ENCODE results near the gene GCLC.

Gene GCLC

GRCh38 chr6:53458105-53458866 is 86.6 kb downstream of the GCLC start:
- in situ Hi-C loops (cut with MboI; ENCODE audit: low sequenced_read_pairs, unreplicated experiment): no loop called here
- TF ChIP-seq, protein P1, sequence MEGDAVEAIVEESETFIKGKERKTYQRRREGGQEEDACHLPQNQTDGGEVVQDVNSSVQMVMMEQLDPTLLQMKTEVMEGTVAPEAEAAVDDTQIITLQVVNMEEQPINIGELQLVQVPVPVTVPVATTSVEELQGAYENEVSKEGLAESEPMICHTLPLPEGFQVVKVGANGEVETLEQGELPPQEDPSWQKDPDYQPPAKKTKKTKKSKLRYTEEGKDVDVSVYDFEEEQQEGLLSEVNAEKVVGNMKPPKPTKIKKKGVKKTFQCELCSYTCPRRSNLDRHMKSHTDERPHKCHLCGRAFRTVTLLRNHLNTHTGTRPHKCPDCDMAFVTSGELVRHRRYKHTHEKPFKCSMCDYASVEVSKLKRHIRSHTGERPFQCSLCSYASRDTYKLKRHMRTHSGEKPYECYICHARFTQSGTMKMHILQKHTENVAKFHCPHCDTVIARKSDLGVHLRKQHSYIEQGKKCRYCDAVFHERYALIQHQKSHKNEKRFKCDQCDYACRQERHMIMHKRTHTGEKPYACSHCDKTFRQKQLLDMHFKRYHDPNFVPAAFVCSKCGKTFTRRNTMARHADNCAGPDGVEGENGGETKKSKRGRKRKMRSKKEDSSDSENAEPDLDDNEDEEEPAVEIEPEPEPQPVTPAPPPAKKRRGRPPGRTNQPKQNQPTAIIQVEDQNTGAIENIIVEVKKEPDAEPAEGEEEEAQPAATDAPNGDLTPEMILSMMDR (IDR thresholded peaks at IDR 0.05; ENCODE audit: borderline replicate concordance, control extremely low read depth, extremely low read depth, insufficient read depth, missing control alignments): no peak
- DNase-seq (ENCODE audit: low spot score): no peak

DNA sequence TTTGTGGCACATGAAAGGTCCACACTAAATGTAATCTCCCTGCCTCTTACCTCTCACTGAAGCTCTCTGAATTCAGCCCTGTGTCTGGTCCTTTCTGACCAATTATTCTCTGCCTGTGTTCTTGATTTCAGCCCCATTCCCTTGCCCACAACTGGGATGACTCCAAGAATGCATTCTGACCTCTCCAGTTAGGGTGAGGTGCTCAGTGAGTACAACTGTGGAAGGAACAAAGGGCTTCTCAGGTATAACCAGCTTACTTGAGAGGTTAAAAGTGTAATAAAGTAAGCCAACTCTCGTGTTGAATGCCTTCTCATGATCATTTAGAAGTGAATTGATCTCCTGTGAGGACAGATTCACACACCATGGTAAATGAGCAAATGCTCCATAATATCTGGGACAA is 88.1 kb downstream of the GCLC start:
- DNase-seq (ENCODE audit: low spot score): no peak
- in situ Hi-C loops (cut with MboI; ENCODE audit: low sequenced_read_pairs, unreplicated experiment): no loop called here
- TF ChIP-seq, protein P1 (IDR thresholded peaks at IDR 0.05; ENCODE audit: borderline replicate concordance, control extremely low read depth, extremely low read depth, insufficient read depth, missing control alignments): no peak

- in situ Hi-C loops (cut with MboI; ENCODE audit: low sequenced_read_pairs, unreplicated experiment): no loop called here
- no peak for DNase-seq (ENCODE audit: low spot score)
- TF ChIP-seq, protein P1 (IDR thresholded peaks at IDR 0.05; ENCODE audit: borderline replicate concordance, control extremely low read depth, extremely low read depth, insufficient read depth, missing control alignments): no peak
These were observed 89.2 kb downstream of the GCLC start for GRCh38 chr6:53455678-53456077.

DNA sequence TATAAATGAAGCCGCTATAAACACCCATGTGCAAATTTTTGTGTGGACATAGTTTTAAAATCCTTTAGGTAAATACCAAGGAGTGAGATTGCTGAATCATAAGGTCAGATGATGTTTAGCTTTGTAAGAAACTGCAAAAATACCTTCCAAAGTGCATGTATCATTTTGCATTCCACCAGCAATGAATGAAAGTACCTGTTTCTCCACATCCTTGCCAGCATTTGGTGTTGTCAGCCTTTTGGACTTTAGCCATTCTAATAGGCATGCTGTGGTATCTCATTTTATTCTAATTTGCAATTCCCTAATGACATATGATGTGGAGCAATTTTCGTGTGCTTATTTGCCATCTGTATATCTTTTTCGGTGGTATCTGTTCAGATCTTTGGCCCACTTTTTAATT is 93.7 kb downstream of the GCLC start:
- TF ChIP-seq, protein P1 (IDR thresholded peaks at IDR 0.05; ENCODE audit: borderline replicate concordance, control extremely low read depth, extremely low read depth, insufficient read depth, missing control alignments): no peak
- no peak for DNase-seq (ENCODE audit: low spot score)

GRCh38 chr6:53447865-53448264 is 97.0 kb downstream of the GCLC start:
- DNase-seq (ENCODE audit: low spot score): no peak
- TF ChIP-seq, protein P1 (IDR thresholded peaks at IDR 0.05; ENCODE audit: borderline replicate concordance, control extremely low read depth, extremely low read depth, insufficient read depth, missing control alignments): no peak
- in situ Hi-C loops (cut with MboI; ENCODE audit: low sequenced_read_pairs, unreplicated experiment): no loop called here

More for the DNA sequence above, 93.7 kb downstream of the GCLC start:
- in situ Hi-C loops (cut with MboI; ENCODE audit: low sequenced_read_pairs, unreplicated experiment): no loop called here

Measured in GM13976 (cell line).